ENCODE data around the gene APOA1. TPM values are rescaled to one million over a fixed set of nuclear protein-coding genes. Genes with fewer than 3 reads are reported as not detected.

APOA1 gene
- total and polyA plus RNA-seq, 10 of the 15 experiments (the other 5 are each of a cell fraction or from before 2014, with no cell fraction given) = 0.10 to 2.4 (median 0.24) TPM; not detected in 3

DNA sequence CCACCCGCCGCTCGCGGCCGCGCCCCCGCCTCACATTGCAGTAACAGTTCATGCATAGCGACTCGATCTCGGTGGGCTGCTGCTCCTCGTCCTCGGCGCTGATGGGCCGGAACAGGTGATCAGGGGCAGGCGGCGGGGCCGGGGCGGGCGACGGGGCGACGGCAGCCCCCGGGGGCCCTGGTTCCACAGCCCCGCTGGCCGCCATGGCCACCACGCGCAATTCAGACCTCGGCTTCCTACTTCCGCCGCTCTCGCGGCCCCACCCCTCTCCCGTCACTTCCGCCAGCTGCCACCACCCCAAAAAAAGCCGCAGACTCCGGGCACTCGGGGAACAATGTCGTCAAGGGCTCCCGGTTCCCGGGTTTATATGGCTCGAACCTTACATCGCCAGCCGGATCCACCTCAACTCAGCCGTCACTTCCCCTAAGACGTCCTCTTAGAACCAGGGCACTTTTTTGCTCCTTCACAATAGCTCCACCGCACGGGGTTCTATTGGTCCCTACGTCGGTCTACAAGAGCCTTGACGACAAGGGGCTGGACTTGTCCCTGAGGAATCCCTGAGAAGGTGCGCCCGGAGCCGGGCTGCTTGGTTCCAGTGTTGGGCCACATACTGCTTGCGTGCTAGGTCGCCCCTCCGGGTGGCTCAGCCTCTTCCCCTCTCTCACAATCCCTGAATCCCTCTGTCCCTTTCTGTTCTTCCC lies 49.5 kb downstream of the APOA1 start, which contains the start of gene ZPR1:
Gene ZPR1, minus strand, starts transcription at position 238 of the 701 bp plus-strand sequence. Its CDS starts 33 bp downstream, at position 205.
- in situ Hi-C loops (cut with MboI) = loop anchor here (5.0 kb wide), 1 partner anchor 314 kb away; no protein-coding TSS in a partner anchor
- TF ChIP-seq, protein P1, sequence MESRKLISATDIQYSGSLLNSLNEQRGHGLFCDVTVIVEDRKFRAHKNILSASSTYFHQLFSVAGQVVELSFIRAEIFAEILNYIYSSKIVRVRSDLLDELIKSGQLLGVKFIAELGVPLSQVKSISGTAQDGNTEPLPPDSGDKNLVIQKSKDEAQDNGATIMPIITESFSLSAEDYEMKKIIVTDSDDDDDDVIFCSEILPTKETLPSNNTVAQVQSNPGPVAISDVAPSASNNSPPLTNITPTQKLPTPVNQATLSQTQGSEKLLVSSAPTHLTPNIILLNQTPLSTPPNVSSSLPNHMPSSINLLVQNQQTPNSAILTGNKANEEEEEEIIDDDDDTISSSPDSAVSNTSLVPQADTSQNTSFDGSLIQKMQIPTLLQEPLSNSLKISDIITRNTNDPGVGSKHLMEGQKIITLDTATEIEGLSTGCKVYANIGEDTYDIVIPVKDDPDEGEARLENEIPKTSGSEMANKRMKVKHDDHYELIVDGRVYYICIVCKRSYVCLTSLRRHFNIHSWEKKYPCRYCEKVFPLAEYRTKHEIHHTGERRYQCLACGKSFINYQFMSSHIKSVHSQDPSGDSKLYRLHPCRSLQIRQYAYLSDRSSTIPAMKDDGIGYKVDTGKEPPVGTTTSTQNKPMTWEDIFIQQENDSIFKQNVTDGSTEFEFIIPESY (IDR thresholded peaks at IDR 0.05) = no peak
- TF ChIP-seq ZNF217 (IDR thresholded peaks at IDR 0.05) (no peak), MEF2B (IDR thresholded peaks at IDR 0.05; ENCODE audit: partially characterized antibody, poor library complexity, severe bottlenecking) (no peak), TBL1XR1 (IDR thresholded peaks at IDR 0.05; ENCODE audit: low read depth, low read length) (no peak), SRF (IDR thresholded peaks at IDR 0.05; ENCODE audit: low read depth in 2 of 2, low read length in 2 of 2) (peak in 1 of 2 experiments; percentile 14; a peak in 1 of 4 replicates), ZNF274 (IDR thresholded peaks at IDR 0.05; ENCODE audit: insufficient read depth, insufficient read length) (no peak), EP300 (IDR thresholded peaks at IDR 0.05; ENCODE audit: borderline replicate concordance in 1 of 2, control insufficient read depth in 1 of 2, low read depth in 2 of 2, low read length in 2 of 2) (no peak), CREM (IDR thresholded peaks at IDR 0.05; ENCODE audit: low read depth) (peak; percentile 80; the same call in 1 of the 2 replicates), HDGF (IDR thresholded peaks at IDR 0.05) (0 out of 2 replicates have a peak, but pooled peaks have one; percentile 78), RCOR1 (conservative IDR thresholded peaks at IDR 0.05; ENCODE audit: low read depth, low read length) (no peak), SREBF1 (IDR thresholded peaks at IDR 0.05; ENCODE audit: low read length) (no peak), MTA3 (IDR thresholded peaks at IDR 0.05; ENCODE audit: borderline replicate concordance, low read length) (no peak)
- TF ChIP-seq, protein P2, sequence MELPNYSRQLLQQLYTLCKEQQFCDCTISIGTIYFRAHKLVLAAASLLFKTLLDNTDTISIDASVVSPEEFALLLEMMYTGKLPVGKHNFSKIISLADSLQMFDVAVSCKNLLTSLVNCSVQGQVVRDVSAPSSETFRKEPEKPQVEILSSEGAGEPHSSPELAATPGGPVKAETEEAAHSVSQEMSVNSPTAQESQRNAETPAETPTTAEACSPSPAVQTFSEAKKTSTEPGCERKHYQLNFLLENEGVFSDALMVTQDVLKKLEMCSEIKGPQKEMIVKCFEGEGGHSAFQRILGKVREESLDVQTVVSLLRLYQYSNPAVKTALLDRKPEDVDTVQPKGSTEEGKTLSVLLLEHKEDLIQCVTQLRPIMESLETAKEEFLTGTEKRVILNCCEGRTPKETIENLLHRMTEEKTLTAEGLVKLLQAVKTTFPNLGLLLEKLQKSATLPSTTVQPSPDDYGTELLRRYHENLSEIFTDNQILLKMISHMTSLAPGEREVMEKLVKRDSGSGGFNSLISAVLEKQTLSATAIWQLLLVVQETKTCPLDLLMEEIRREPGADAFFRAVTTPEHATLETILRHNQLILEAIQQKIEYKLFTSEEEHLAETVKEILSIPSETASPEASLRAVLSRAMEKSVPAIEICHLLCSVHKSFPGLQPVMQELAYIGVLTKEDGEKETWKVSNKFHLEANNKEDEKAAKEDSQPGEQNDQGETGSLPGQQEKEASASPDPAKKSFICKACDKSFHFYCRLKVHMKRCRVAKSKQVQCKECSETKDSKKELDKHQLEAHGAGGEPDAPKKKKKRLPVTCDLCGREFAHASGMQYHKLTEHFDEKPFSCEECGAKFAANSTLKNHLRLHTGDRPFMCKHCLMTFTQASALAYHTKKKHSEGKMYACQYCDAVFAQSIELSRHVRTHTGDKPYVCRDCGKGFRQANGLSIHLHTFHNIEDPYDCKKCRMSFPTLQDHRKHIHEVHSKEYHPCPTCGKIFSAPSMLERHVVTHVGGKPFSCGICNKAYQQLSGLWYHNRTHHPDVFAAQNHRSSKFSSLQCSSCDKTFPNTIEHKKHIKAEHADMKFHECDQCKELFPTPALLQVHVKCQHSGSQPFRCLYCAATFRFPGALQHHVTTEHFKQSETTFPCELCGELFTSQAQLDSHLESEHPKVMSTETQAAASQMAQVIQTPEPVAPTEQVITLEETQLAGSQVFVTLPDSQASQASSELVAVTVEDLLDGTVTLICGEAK (IDR thresholded peaks at IDR 0.05; ENCODE audit: borderline replicate concordance) = peak; percentile 85
- TF ChIP-seq, protein P3, sequence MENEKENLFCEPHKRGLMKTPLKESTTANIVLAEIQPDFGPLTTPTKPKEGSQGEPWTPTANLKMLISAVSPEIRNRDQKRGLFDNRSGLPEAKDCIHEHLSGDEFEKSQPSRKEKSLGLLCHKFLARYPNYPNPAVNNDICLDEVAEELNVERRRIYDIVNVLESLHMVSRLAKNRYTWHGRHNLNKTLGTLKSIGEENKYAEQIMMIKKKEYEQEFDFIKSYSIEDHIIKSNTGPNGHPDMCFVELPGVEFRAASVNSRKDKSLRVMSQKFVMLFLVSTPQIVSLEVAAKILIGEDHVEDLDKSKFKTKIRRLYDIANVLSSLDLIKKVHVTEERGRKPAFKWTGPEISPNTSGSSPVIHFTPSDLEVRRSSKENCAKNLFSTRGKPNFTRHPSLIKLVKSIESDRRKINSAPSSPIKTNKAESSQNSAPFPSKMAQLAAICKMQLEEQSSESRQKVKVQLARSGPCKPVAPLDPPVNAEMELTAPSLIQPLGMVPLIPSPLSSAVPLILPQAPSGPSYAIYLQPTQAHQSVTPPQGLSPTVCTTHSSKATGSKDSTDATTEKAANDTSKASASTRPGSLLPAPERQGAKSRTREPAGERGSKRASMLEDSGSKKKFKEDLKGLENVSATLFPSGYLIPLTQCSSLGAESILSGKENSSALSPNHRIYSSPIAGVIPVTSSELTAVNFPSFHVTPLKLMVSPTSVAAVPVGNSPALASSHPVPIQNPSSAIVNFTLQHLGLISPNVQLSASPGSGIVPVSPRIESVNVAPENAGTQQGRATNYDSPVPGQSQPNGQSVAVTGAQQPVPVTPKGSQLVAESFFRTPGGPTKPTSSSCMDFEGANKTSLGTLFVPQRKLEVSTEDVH (IDR thresholded peaks at IDR 0.05; ENCODE audit: low read depth, partially characterized antibody) = no peak

More for the DNA sequence above, 49.5 kb downstream of the APOA1 start, which contains the start of gene ZPR1:
- H3K79me2 ChIP-seq (ENCODE audit: control insufficient read depth, insufficient read depth, low read length) = peaks cover 20% of the 10 kb centered on the region
- ATAC-seq = peak; percentile 86
- H3K4me1 ChIP-seq (ENCODE audit: control insufficient read depth, insufficient read depth, low read length) = peaks cover 18% of the 10 kb centered on the region
- ChIA-PET POLR2A (interaction anchor here (1.0 to 3.4 kb wide), 8 partner anchors 10 to 540 kb away, joined by 3 to 28 read pairs (median 3); partner anchors contain the start of genes BUD13 and CEP164), CTCF (interaction anchor here (0.5 to 10.9 kb wide), 8 partner anchors 25 to 393 kb away, joined by 3 to 183 read pairs (median 4); partner anchors contain the start of gene APOA1), RAD21 (ENCODE audit: unreplicated experiment) (interaction anchor here (0.7 to 3.3 kb wide), 5 partner anchors 15 to 391 kb away, joined by 3 to 20 read pairs (median 7); partner anchors contain the start of genes BUD13 and SIDT2), SMC1A (ENCODE audit: uncharacterized antibody, unreplicated experiment) (interaction anchor here (0.8 to 7.5 kb wide), 13 partner anchors 11 to 392 kb away, joined by 3 to 46 read pairs (median 4); partner anchors contain the start of gene SIK3)
- H4K20me1 ChIP-seq (ENCODE audit: control insufficient read depth, insufficient read depth) = no peaks in the 10 kb centered on the region
- peak within 1 kb of the TSS; percentile 92 for H3K9ac ChIP-seq (ENCODE audit: control insufficient read depth, insufficient read depth, low read length)
- BruUV-seq (replicated peaks) = no TSS peak
- H3K4me2 ChIP-seq (ENCODE audit: control insufficient read depth, insufficient read depth) = peak within 1 kb of the TSS; percentile 99
- H3K27ac ChIP-seq (ENCODE audit: control insufficient read depth, insufficient read depth) = peak within 1 kb of the TSS; percentile 72
- no peaks in the 10 kb centered on the region for H3K27me3 ChIP-seq (replicated peaks in 1 of 2; ENCODE audit: control insufficient read depth in 2 of 2, insufficient read depth in 2 of 2, low read length in 1 of 2)
- H2AFZ ChIP-seq (ENCODE audit: control insufficient read depth, low read depth, low read length) = peak within 1 kb of the TSS; percentile 99
- no peaks in the 10 kb centered on the region for H3K9me3 ChIP-seq (replicated peaks; ENCODE audit: control insufficient read depth, insufficient read depth, low read length)
- peak; percentile 41 for FAIRE-seq
- WGBS (ENCODE audit: insufficient coverage, insufficient replicate concordance, low lambda C conversion rate, missing lambda C conversion rate) = under 1% methylated on average over 40 of the region's 56 CpGs
- no peak for DNase-seq (ENCODE audit: low read depth, low spot score)
- H3K4me3 ChIP-seq = peak within 1 kb of the TSS; percentile 96
- intact Hi-C loops (cut with micrococcal nuclease; ENCODE audit: unreplicated experiment) = no loop called here
- H3K36me3 ChIP-seq (ENCODE audit: control insufficient read depth in 2 of 2, insufficient read depth in 2 of 2, low read length in 1 of 2) = peaks cover 9 to 26% of the 10 kb centered on the region in 2 experiments
